GM12874 (cell line): ENCODE results near the gene CHRM1.

Experiments used
- TF ChIP-seq, protein P1 (sequence below): IDR thresholded peaks from 2 replicates; pipeline ENCODE4 v1.5.1; 2011; ENCODE audit warnings: low read depth, mild to moderate bottlenecking, control low read depth, low read length, moderate library complexity; ENCODE audit not compliant: insufficient read depth

Gene CHRM1

DNA sequence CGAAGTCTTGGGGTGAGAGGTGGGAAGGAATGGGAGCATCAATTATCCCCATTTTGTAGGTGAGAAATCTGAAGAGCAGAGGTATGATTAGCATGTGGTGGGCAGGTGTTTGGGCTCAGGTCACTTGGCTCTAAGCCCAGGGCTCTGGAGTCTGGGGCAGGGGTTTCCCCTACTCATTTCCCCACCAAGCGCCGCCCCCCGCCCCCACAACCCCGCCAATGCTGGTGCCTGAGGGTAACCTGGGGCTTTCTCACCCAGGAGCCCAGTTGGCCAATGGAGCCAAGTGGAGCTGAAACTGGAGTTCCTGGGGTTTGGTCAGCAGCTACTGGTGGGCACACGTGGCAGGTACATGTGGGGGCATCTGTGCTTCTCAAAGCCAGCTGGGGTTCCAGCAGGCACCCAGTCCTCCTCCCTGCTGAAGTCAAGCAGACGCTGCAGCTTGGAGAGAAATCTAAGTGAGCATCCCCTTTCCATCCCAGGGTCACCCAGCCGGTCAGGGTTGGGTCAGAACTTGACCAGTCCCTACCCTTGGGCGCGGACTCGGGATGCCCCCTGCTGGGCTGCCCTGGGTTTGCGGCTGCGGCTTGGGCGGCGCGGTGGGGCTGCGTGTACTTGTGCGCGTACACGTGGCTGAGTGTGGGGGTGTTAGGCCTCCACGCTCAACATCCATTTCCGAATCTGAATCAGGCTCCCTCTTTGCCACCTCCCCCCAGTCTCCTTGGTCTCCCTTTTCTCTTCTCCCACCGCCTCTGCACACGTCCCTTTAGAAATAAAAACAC is 1.7 kb upstream of the CHRM1 start:
- TF ChIP-seq, protein P1, sequence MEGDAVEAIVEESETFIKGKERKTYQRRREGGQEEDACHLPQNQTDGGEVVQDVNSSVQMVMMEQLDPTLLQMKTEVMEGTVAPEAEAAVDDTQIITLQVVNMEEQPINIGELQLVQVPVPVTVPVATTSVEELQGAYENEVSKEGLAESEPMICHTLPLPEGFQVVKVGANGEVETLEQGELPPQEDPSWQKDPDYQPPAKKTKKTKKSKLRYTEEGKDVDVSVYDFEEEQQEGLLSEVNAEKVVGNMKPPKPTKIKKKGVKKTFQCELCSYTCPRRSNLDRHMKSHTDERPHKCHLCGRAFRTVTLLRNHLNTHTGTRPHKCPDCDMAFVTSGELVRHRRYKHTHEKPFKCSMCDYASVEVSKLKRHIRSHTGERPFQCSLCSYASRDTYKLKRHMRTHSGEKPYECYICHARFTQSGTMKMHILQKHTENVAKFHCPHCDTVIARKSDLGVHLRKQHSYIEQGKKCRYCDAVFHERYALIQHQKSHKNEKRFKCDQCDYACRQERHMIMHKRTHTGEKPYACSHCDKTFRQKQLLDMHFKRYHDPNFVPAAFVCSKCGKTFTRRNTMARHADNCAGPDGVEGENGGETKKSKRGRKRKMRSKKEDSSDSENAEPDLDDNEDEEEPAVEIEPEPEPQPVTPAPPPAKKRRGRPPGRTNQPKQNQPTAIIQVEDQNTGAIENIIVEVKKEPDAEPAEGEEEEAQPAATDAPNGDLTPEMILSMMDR: peak; percentile 56

DNA sequence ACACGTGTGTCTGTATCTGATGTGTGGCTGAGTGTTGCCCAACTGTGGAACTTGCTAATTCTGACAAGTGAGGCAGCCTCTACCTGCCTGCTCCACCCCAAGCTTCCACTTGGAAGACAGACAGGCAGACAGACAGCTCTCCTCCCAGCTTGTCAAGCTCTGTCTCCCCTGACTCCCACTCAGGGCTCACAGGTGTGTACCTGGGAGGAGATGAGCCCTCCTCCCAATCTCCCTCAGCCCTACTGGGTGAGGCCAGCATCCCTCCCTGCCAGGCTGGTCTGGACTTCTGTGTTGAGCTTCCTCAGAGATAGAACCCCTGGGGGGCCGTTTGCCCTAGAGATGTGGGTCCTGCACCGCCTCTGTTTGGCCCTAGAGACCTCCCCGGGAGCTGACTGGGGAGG is 1.0 kb upstream of the CHRM1 start:
- TF ChIP-seq, protein P1: no peak

DNA sequence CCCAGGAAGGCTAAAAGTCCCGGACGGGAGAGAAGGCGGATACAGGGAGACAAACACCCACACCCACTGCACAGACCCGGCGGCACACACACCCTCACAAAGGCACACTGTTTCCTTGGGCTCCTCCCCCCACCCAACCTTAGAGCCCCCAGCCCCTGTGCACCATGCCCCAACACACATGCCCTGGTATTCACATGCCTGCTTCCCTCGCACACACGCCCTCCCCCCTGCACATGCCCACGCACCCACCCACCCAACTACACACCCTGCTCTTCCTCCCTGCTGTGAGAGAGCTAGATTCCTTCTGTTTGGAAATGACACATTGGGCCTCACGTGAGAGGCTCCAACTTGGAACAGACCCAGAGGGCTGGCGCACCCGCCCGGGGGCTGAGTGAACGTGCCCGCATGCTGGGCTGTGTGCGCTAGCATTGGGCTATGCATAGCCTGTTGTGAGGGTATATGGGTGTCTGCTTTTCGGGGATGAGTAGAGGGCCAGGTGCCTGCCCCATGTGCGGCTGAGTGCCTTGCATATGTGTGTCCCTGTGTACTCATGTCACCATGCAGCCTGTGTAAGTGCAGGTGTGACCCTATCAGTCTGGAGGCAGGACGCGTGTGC is 518 bp upstream of the CHRM1 start:
- TF ChIP-seq, protein P1: no peak

DNA sequence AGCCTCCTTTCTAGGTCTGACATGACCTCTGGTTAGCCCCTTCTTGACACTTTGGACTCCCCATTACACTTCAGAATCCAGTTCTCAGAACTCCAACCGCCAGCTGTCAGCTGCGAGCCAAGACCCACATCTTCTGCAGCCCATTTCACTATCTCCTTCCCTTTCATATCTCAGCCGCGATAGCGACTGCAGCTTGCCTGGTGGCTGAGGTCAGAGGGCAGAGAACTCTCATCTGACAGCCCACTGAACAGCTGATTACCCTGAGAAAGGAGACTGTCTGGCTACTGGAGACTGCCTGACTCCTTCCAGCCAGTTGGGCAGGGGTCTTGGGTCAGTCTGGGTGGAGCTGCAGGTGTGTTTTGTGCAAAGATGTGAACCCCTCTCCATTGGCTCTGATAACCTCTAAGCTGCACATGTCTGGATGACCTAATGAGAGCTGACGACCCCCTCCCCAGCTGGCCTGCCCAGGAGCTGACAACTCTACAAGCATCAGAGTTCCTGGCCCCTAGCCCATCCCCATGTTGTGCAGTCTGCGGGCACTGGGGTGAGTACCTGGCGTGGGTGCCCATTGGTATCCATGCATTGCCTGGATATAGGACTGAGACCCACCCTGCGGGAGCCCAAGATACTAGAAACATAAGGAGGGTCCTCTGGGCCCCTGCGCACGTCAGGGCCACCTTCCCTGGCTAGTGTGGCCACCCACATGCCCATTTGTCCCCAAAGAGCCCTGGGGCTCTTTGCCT is 1.1 kb downstream of the CHRM1 start:
- TF ChIP-seq, protein P1: no peak

DNA sequence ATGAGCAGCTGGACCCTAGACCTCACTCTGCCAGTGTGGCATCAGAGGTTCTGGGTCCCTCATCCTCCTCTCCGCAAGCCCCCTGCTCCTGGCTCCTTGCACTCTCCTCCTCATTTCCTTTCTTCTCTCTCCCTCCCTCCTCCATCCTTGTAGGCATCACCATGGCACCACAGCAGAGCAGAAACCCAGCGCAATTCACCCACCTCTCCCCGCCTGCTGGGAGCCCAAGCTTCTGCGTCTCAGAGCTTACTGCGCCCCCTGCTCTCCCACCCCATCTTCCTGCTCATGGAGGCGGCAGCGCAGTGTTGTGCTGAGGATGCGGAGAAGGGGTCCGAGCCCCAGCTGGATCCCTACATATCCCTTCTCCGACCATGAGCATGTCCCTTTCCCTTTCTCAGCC is 1.7 kb downstream of the CHRM1 start:
- TF ChIP-seq, protein P1: no peak

DNA sequence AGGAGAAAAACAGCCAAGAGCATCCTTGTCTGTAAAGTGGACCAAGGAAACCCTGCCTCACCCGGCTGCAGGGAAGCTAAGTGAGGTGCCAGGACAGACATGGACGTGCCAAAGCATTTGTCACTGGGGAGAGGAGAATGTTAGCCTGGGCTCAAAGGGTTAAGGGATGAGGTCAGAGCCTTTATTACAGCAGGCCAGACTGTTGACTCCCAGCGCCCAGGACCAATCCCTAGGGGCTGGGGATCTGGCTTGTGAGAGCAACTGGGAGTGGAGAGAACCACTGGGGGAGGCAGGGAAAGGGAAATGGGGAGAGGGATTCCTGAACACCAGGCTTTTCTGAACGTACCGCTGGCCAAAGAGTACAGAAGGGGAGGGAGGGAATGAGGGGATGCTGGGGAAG is 2.6 kb downstream of the CHRM1 start:
- TF ChIP-seq, protein P1: no peak

DNA sequence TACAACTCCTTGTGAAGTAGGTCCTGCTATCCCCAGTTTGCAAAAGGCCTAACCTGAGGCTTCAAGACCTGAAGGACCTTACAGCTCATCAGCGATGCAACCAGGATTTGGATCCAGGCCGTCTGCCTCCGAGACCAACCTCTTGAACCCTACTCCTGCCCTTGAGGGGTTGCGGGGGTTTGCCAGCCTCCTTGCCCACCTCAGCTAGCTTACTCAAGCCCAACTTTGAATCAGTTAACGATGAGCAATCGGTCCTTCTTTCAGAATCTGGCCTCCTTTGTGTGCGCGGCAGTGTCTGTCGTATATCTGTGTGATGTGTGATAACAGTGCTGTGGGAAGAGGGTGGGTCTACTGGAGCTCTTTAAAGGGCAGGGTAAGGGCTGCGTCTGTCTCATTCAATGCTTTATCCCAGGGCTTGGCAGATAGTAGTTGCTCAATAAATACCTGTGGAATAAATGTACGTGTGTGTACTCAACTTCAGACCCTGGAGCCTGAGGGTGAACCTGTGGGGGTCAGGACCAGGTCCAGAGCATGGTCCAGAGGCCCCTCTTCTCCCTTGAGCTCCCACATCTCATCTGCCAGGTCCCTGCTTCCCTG is 3.2 kb downstream of the CHRM1 start:
- TF ChIP-seq, protein P1: no peak
